ENCODE data around the gene PLA2G6. TPM values are rescaled to one million over a fixed set of nuclear protein-coding genes. Genes with fewer than 3 reads are reported as not detected.

Gene PLA2G6
- total and polyA plus RNA-seq, 2 of the 8 experiments (the other 6 are each of a cell fraction or from before 2014, with no cell fraction given): 13.2 to 21.0 TPM

DNA sequence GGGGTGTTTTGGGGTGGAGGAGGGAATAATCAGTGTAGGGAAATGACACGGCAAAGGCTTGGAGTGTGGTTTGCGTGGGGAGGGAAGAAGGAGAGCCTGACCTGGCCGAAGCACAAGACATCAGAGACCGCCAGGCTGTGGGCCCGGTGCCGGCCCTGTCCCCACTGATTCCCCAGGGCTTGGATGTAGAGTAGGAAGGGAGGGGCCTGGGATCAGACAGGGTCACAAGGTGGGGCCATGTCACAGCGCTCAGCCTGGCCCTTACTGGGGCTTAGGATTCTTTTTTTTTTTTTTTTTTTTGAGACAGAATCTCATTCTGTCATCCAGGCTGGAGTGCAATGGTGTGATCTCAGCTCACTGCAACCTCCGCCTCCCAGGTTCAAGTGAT is 114.6 kb downstream of the PLA2G6 start:
- H2BK20ac ChIP-seq (ENCODE audit: low read length): no peak overlapping the region
- POLR2A ChIA-PET (ENCODE audit: partially characterized antibody): interaction anchor here (0.6 to 2.0 kb wide), 4 partner anchors 10 to 248 kb away, joined by 3 to 5 read pairs (median 4); partner anchors contain the start of gene PICK1
- H3K79me1 ChIP-seq (ENCODE audit: low read depth, low read length): no peaks in the 10 kb centered on the region
- H3K4me3 ChIP-seq (ENCODE audit: extremely low read depth in 1 of 4, insufficient read depth in 2 of 4, low read depth in 3 of 4, low read length in 4 of 4): no peak overlapping the region
- no peaks in the 10 kb centered on the region for H3K79me2 ChIP-seq (ENCODE audit: control insufficient read depth in 1 of 2, insufficient read depth in 2 of 2, low read length in 2 of 2)
- no peak overlapping the region for H2AK5ac ChIP-seq (ENCODE audit: low read depth, low read length)
- H3K56ac ChIP-seq (replicated peaks; ENCODE audit: insufficient read length, low read depth, low read length): no peak overlapping the region
- H3K23ac ChIP-seq (ENCODE audit: insufficient read length): no peak overlapping the region
- 95% methylated on average over 6 of the region's 8 CpGs; no CpG with 5 or more reads in 1 of the 2 experiments for WGBS, 2 experiments (ENCODE audit: extremely low coverage in 1 of 2, insufficient coverage in 1 of 2, insufficient read length in 1 of 2, insufficient replicate concordance in 2 of 2, low coverage in 1 of 2, low lambda C conversion rate in 2 of 2, missing lambda C conversion rate in 1 of 2)
- H4K5ac ChIP-seq (ENCODE audit: insufficient read length, low read depth, low read length): no peak overlapping the region
- no peak overlapping the region for H4K8ac ChIP-seq (ENCODE audit: extremely low read depth, insufficient read depth, low read length)
- CTCF ChIA-PET (ENCODE audit: partially characterized antibody): interaction anchor here (1.1 to 12.5 kb wide), 7 partner anchors 9 to 105 kb away, joined by 3 to 264 read pairs (median 10); partner anchors contain the start of gene PICK1
- FAIRE-seq (no peak), DNase-seq (ENCODE audit: low read depth in 1 of 2, low spot score in 2 of 2) (no peak)
- H2BK12ac ChIP-seq (ENCODE audit: low read depth, low read length): no peak overlapping the region
- H3K18ac ChIP-seq (ENCODE audit: extremely low read depth, low read length): no peak overlapping the region
- no peak overlapping the region for H3K4ac ChIP-seq (replicated peaks; ENCODE audit: insufficient read length, low read depth, low read length)
- H3K27me3 ChIP-seq (replicated peaks in 1 of 4; ENCODE audit: control insufficient read depth in 3 of 4, extremely low read depth in 1 of 4, insufficient read depth in 3 of 4, low read length in 3 of 4): no peaks in the 10 kb centered on the region
- no peak overlapping the region for H3K4me2 ChIP-seq (ENCODE audit: insufficient read depth in 1 of 2, low read depth in 2 of 2, low read length in 2 of 2)
- no peak overlapping the region for H3K14ac ChIP-seq (ENCODE audit: insufficient read length)
- H2BK120ac ChIP-seq (replicated peaks; ENCODE audit: low read depth, low read length): no peak overlapping the region
- no peak overlapping the region for H4K91ac ChIP-seq (replicated peaks; ENCODE audit: insufficient read length, low read length)
- peaks cover 7 to 20% (median 12%) of the 10 kb centered on the region in 4 experiments; a peak in 7 of 8 replicates for H3K36me3 ChIP-seq (ENCODE audit: control insufficient read depth in 2 of 4, insufficient read depth in 4 of 4, low read length in 3 of 4)
- H3K27ac ChIP-seq (ENCODE audit: low read depth, low read length): no peak overlapping the region
- H3K4me1 ChIP-seq (replicated peaks in 1 of 4; ENCODE audit: control insufficient read depth in 3 of 4, insufficient read depth in 4 of 4, low read length in 3 of 4): no peaks in the 10 kb centered on the region
- no peaks in the 10 kb centered on the region for H3K9me3 ChIP-seq (ENCODE audit: insufficient read depth in 2 of 2, low read depth in 1 of 2, low read length in 1 of 2)
- no peak overlapping the region for H2BK5ac ChIP-seq (ENCODE audit: low read depth, low read length)
- H2AFZ ChIP-seq (ENCODE audit: low read length): no peak overlapping the region
- H2BK15ac ChIP-seq (ENCODE audit: low read length): no peak overlapping the region
- peaks cover 0 to 4% of the 10 kb centered on the region in 2 experiments for H4K20me1 ChIP-seq (replicated peaks in 1 of 2; ENCODE audit: control insufficient read depth in 1 of 2, insufficient read depth in 2 of 2, low read length in 2 of 2)
- H3K9ac ChIP-seq (replicated peaks in 1 of 4; ENCODE audit: extremely low read depth in 1 of 4, low read depth in 3 of 4, low read length in 3 of 4): no peak overlapping the region
- H3K23me2 ChIP-seq (ENCODE audit: low read depth, low read length): no peaks in the 10 kb centered on the region
- no peak for TF ChIP-seq FOSL1 (IDR thresholded peaks at IDR 0.05; ENCODE audit: insufficient read depth, low read depth, low read length)
- no peak for TF ChIP-seq EGR1 (IDR thresholded peaks at IDR 0.05; ENCODE audit: borderline replicate concordance, low read depth, low read length)
- no peak for TF ChIP-seq CHD1 (IDR thresholded peaks at IDR 0.05; ENCODE audit: low read depth, low read length)
- no peak for TF ChIP-seq SP2 (IDR thresholded peaks at IDR 0.05; ENCODE audit: low read length)
- no peak for TF ChIP-seq NANOG (IDR thresholded peaks at IDR 0.05; ENCODE audit: insufficient read depth, low read depth, low read length, poor library complexity, severe bottlenecking)
- no peak for TF ChIP-seq YY1 (IDR thresholded peaks at IDR 0.05; ENCODE audit: low read depth, low read length)
- no peak for TF ChIP-seq GTF2F1 (IDR thresholded peaks at IDR 0.05; ENCODE audit: borderline replicate concordance, low read depth, low read length)
- no peak for TF ChIP-seq RBBP5 (IDR thresholded peaks at IDR 0.05; ENCODE audit: borderline replicate concordance, low read depth, low read length)
- TF ChIP-seq TAF7 (optimal IDR thresholded peaks at IDR 0.05; ENCODE audit: borderline replicate concordance, low read depth, low read length): no peak
- TF ChIP-seq CTBP2 (IDR thresholded peaks at IDR 0.05; ENCODE audit: borderline replicate concordance, insufficient read depth, insufficient read length, low read length): no peak
- TF ChIP-seq ASH2L (IDR thresholded peaks at IDR 0.05; ENCODE audit: low read length): no peak
- no peak for TF ChIP-seq TEAD4 (IDR thresholded peaks at IDR 0.05; ENCODE audit: low read depth, low read length)
- TF ChIP-seq CBX8 (IDR thresholded peaks at IDR 0.05; ENCODE audit: borderline replicate concordance, low read depth, low read length): no peak
- TF ChIP-seq HDAC2 (IDR thresholded peaks at IDR 0.05; ENCODE audit: borderline replicate concordance in 1 of 2, low read depth in 2 of 2, low read length in 2 of 2): no peak
